Measurements from ENCODE around the gene PGS1. TPM values are rescaled to one million over a fixed set of nuclear protein-coding genes. Genes with fewer than 3 reads are reported as not detected.
"Not testable (repeated sequence)": the region's sequence is repeated elsewhere in the genome, so short reads cannot be mapped to it uniquely, and the experiment has no call there.

The PGS1 gene, protein sequence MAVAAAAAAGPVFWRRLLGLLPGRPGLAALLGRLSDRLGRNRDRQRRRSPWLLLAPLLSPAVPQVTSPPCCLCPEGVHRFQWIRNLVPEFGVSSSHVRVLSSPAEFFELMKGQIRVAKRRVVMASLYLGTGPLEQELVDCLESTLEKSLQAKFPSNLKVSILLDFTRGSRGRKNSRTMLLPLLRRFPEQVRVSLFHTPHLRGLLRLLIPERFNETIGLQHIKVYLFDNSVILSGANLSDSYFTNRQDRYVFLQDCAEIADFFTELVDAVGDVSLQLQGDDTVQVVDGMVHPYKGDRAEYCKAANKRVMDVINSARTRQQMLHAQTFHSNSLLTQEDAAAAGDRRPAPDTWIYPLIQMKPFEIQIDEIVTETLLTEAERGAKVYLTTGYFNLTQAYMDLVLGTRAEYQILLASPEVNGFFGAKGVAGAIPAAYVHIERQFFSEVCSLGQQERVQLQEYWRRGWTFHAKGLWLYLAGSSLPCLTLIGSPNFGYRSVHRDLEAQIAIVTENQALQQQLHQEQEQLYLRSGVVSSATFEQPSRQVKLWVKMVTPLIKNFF
- 29.8 and 34.5 TPM in 2 replicates for total RNA-seq
- polyA plus RNA-seq: 21.7 and 22.4 TPM in 2 replicates
- 16.6 and 21.3 TPM in 2 replicates for polyA plus RNA-seq (2012)
- 27.9 and 37.7 TPM in 2 replicates for polyA minus RNA-seq (ENCODE audit: low replicate concordance)

DNA sequence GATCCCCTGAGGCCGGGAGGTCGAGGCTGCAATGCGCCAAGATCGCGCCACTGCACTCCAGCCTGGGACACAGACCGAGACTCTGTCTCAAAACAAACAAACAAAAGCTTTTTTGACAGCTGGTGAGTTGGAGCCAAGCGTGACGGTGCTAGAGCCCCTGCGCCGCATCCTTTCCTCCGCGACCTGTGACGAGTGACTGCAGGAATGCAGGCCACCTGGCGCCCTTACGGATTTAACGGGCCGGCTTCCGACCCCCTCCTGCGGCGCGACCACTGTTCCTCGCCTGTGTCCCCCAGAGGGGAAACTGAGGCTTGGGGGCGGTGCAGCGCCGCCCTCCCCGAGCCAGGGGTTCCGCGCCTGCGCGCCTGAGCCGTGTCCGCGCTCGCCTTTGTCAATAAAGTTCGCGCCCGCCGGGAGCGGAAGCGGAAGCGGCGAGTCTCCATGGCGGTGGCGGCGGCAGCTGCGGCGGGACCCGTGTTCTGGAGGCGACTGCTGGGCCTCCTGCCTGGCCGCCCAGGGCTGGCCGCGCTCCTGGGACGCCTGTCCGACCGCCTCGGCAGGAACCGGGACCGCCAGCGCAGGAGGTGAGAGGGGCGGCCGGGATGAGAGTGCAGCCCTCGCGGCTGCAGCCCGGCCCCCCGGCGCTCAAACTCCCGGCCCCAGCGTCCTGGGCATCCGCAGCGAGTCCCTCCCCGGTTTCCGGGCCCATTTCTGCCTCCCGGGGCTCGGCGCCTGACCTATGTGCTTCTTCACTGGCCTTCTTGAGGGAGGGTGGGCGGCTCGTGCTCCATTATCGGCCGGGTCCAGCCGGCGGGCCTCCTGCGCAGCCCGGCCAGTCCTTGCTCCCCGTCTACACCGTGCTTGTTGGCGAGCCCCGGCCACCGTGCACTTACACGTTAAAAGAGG lies at the start of gene PGS1:
Gene PGS1 (plus strand): TSS at position 425 of the 906 bp plus-strand sequence. CDS start 17 bp downstream, at position 442.
- peaks cover 50% of the 10 kb centered on the region for H3K4me1 ChIP-seq (ENCODE audit: control insufficient read depth, extremely low read depth, insufficient read depth, low read length)

DNA sequence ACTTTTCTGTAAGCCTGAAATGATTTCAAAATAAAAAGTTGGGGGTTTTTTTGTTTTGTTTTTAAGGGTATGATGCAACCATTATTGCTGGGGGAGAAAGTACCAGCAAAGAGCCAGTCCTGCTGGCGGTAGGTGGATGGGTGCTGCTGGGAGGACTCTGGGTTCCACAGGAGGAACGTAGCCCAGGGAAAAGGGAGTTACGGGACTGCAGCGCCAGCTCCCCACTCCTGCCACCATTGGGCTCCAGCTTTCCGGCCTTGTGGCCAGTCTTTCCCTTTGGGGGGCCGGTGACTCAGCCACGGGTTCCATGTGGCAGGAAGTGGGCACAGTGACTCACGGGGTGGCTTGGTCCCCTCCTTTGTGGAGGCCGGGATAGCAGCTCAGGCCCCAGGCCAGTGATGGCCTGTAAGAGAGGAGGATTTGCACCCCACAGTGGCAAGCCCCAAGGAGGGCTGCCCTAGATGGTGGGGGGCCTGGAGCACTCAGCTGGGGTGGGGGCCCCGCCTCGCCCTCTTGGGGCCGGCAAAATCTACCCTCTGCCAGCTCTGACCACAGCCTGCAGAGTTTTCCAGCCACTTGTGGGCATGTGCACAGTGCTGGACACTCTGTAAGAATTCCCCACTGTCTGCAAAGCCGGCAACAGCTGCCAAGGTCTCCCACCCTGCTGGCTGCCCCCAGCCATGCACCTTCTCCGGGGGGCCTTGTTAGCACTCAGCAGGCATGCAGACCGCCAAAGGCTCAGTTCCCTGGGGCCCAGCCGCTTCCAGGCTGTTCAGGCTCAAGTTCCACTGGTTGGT lies 49.0 kb upstream of the PGS1 start:
- Histone ChIP-seq H2AFZ (ENCODE audit: low read length) (peak overlapping the region; percentile 49), H3K4me3 (replicated peaks in 1 of 4; ENCODE audit: control extremely low read depth in 1 of 4, insufficient read depth in 1 of 4, low read depth in 3 of 4, low read length in 4 of 4) (no peak overlapping the region), H3K9ac (ENCODE audit: insufficient read depth, low read length) (peak overlapping the region; percentile 37), H4K20me1 (ENCODE audit: control insufficient read depth, extremely low read depth, insufficient read depth, low read length) (no peaks in the 10 kb centered on the region), H3K4me2 (ENCODE audit: extremely low read depth, insufficient read depth, low read length) (peak overlapping the region; percentile 25), H3K27me3 (ENCODE audit: control insufficient read depth, insufficient read depth, low read length) (no peaks in the 10 kb centered on the region), H3K9me3 (ENCODE audit: control insufficient read depth, insufficient read depth, low read depth, low read length) (no peaks in the 10 kb centered on the region), H3K27ac (ENCODE audit: insufficient read depth, low read length) (peak overlapping the region; percentile 83), H3K4me1 (ENCODE audit: control insufficient read depth, extremely low read depth, insufficient read depth, low read length) (peaks cover 31% of the 10 kb centered on the region), H3K36me3 (ENCODE audit: control insufficient read depth, insufficient read depth, low read length) (no peaks in the 10 kb centered on the region), H3K79me2 (ENCODE audit: control insufficient read depth, insufficient read depth, low read length) (no peaks in the 10 kb centered on the region)
- DNase-seq (ENCODE audit: low read depth in 2 of 2): peak; percentile 75 to 86
- no peak for TF ChIP-seq EZH2 (IDR thresholded peaks at IDR 0.05; ENCODE audit: low read length, missing control alignments)

More for the DNA sequence above, at the start of gene PGS1:
- Histone ChIP-seq H4K20me1 (ENCODE audit: control insufficient read depth, extremely low read depth, insufficient read depth, low read length) (no peaks in the 10 kb centered on the region), H3K9ac (ENCODE audit: insufficient read depth, low read length) (peak within 1 kb of the TSS; percentile 100), H3K4me3 (replicated peaks in 1 of 4; ENCODE audit: control extremely low read depth in 1 of 4, insufficient read depth in 1 of 4, low read depth in 3 of 4, low read length in 4 of 4) (peak within 1 kb of the TSS; percentile 90 to 95 (median 92)), H3K9me3 (ENCODE audit: control insufficient read depth, insufficient read depth, low read depth, low read length) (no peaks in the 10 kb centered on the region), H3K79me2 (ENCODE audit: control insufficient read depth, insufficient read depth, low read length) (peaks cover 46% of the 10 kb centered on the region), H3K4me2 (ENCODE audit: extremely low read depth, insufficient read depth, low read length) (peak within 1 kb of the TSS; percentile 91), H3K27ac (ENCODE audit: insufficient read depth, low read length) (peak within 1 kb of the TSS; percentile 99), H2AFZ (ENCODE audit: low read length) (peak within 1 kb of the TSS; percentile 43), H3K27me3 (ENCODE audit: control insufficient read depth, insufficient read depth, low read length) (no peaks in the 10 kb centered on the region), H3K36me3 (ENCODE audit: control insufficient read depth, insufficient read depth, low read length) (peaks cover 2% of the 10 kb centered on the region)
- no peak for TF ChIP-seq EZH2 (IDR thresholded peaks at IDR 0.05; ENCODE audit: low read length, missing control alignments)
- TF ChIP-seq, protein P1, sequence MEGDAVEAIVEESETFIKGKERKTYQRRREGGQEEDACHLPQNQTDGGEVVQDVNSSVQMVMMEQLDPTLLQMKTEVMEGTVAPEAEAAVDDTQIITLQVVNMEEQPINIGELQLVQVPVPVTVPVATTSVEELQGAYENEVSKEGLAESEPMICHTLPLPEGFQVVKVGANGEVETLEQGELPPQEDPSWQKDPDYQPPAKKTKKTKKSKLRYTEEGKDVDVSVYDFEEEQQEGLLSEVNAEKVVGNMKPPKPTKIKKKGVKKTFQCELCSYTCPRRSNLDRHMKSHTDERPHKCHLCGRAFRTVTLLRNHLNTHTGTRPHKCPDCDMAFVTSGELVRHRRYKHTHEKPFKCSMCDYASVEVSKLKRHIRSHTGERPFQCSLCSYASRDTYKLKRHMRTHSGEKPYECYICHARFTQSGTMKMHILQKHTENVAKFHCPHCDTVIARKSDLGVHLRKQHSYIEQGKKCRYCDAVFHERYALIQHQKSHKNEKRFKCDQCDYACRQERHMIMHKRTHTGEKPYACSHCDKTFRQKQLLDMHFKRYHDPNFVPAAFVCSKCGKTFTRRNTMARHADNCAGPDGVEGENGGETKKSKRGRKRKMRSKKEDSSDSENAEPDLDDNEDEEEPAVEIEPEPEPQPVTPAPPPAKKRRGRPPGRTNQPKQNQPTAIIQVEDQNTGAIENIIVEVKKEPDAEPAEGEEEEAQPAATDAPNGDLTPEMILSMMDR (conservative IDR thresholded peaks at IDR 0.05 in 1 of 2, IDR thresholded peaks at IDR 0.05 in 1 of 2; ENCODE audit: low read depth in 1 of 2, low read length in 2 of 2): no peak
- peak; percentile 71 to 72 for DNase-seq (ENCODE audit: low read depth in 2 of 2)

DNA sequence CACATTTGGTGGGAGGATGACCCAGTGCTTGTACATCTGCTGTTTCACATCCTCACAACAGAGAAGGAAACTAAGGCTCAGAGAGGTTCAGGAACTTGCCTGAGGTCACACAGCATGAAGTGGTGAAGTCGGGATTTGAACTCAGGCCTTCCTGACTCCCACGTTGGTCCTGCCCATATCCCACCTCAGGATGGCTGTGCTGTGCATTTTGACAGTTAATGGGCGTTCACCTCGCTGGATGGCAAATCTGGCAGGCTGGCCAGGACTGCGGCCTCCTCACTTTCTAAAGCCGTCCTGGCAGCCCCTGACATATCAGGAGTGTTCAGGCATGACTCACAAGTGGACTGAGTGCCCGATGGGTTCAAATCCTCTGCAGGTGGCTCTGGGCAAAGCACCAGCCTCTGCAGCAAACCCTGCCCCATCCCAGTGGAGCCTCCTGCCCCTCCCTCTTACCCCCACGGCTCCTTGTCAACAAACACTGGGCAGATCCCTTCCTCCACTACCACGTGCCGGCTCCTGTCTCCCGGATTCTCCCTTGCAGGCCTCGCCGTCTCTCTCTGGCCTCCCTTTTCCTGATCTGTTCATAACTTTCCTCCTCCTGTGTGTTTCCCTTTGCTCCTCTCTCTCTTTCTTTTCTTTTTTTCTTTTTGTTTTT lies 47.8 kb upstream of the PGS1 start:
- H4K20me1 ChIP-seq (ENCODE audit: control insufficient read depth, extremely low read depth, insufficient read depth, low read length): no peaks in the 10 kb centered on the region
- DNase-seq (ENCODE audit: low read depth in 2 of 2): peak; percentile 64 to 67

DNA sequence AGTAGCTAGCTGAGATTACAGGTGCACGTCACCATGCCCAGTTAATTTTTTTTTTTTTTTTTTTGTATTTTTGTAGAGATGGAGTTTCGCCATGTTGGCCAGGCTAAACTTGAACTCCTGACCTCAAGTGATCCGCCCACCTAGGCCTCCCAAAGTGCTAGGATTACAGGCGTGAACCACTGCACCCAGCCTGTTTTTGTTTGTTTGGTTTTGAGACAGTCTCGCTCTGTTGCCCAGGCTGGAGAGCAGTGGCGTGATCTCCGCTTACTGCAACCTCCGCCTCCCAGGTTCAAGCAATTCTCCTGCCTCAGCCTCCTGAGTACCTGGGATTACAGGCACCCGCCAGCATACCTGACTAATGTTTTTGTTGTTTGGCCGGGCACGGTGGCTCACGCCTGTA lies 47.1 kb upstream of the PGS1 start:
- H3K9ac ChIP-seq (ENCODE audit: insufficient read depth, low read length); H3K79me2 ChIP-seq (ENCODE audit: control insufficient read depth, insufficient read depth, low read length); H3K27me3 ChIP-seq (ENCODE audit: control insufficient read depth, insufficient read depth, low read length); H3K36me3 ChIP-seq (ENCODE audit: control insufficient read depth, insufficient read depth, low read length); H4K20me1 ChIP-seq (ENCODE audit: control insufficient read depth, extremely low read depth, insufficient read depth, low read length); H2AFZ ChIP-seq (ENCODE audit: low read length); H3K27ac ChIP-seq (ENCODE audit: insufficient read depth, low read length); H3K4me3 ChIP-seq (replicated peaks in 1 of 4; ENCODE audit: control extremely low read depth in 1 of 4, insufficient read depth in 1 of 4, low read depth in 3 of 4, low read length in 4 of 4); H3K9me3 ChIP-seq (ENCODE audit: control insufficient read depth, insufficient read depth, low read depth, low read length); DNase-seq (ENCODE audit: low read depth in 2 of 2); H3K4me2 ChIP-seq (ENCODE audit: extremely low read depth, insufficient read depth, low read length): not testable (repeated sequence)
- H3K4me1 ChIP-seq (ENCODE audit: control insufficient read depth, extremely low read depth, insufficient read depth, low read length): peaks cover 23% of the 10 kb centered on the region

More for the DNA sequence above, 47.8 kb upstream of the PGS1 start:
- Histone ChIP-seq H3K36me3 (ENCODE audit: control insufficient read depth, insufficient read depth, low read length) (no peaks in the 10 kb centered on the region), H3K79me2 (ENCODE audit: control insufficient read depth, insufficient read depth, low read length) (no peaks in the 10 kb centered on the region), H3K4me1 (ENCODE audit: control insufficient read depth, extremely low read depth, insufficient read depth, low read length) (peaks cover 26% of the 10 kb centered on the region), H2AFZ (ENCODE audit: low read length) (no peak overlapping the region), H3K4me3 (replicated peaks in 1 of 4; ENCODE audit: control extremely low read depth in 1 of 4, insufficient read depth in 1 of 4, low read depth in 3 of 4, low read length in 4 of 4) (no peak overlapping the region), H3K27ac (ENCODE audit: insufficient read depth, low read length) (peak overlapping the region; percentile 50), H3K4me2 (ENCODE audit: extremely low read depth, insufficient read depth, low read length) (no peak overlapping the region), H3K9ac (ENCODE audit: insufficient read depth, low read length) (no peak overlapping the region), H3K27me3 (ENCODE audit: control insufficient read depth, insufficient read depth, low read length) (no peaks in the 10 kb centered on the region), H3K9me3 (ENCODE audit: control insufficient read depth, insufficient read depth, low read depth, low read length) (no peaks in the 10 kb centered on the region)
- TF ChIP-seq, protein P1 (conservative IDR thresholded peaks at IDR 0.05 in 1 of 2, IDR thresholded peaks at IDR 0.05 in 1 of 2; ENCODE audit: low read depth in 1 of 2, low read length in 2 of 2): no peak
- no peak for TF ChIP-seq EZH2 (IDR thresholded peaks at IDR 0.05; ENCODE audit: low read length, missing control alignments)
